GM12865 (cell line): ENCODE data around the gene PALM.

Experiments used
- DNase-seq: peaks from one replicate; pipeline ENCODE4 v3.0.0; 2010; ENCODE audit warnings: low read depth
- H3K4me3 ChIP-seq: 2 replicates; pipeline ENCODE4 v1.5.1; 2011; ENCODE audit warnings: mild to moderate bottlenecking, low read depth, low read length, control low read depth
- TF ChIP-seq, protein P1 (sequence below): IDR thresholded peaks from 2 replicates; pipeline ENCODE4 v1.5.1; 2011; ENCODE audit warnings: low read length, control low read depth, low read depth, inconsistent platforms; ENCODE audit not compliant: insufficient read depth; ENCODE audit errors: missing control alignments

The PALM gene

GRCh38 chr19:708154-709143, at the start of gene PALM:
TSS of gene PALM (plus strand) at chr19:708935. CDS start at chr19:709147, 212 bp downstream.
- no peak within 1 kb of the TSS for H3K4me3 ChIP-seq
- no peak for DNase-seq
- TF ChIP-seq, protein P1, sequence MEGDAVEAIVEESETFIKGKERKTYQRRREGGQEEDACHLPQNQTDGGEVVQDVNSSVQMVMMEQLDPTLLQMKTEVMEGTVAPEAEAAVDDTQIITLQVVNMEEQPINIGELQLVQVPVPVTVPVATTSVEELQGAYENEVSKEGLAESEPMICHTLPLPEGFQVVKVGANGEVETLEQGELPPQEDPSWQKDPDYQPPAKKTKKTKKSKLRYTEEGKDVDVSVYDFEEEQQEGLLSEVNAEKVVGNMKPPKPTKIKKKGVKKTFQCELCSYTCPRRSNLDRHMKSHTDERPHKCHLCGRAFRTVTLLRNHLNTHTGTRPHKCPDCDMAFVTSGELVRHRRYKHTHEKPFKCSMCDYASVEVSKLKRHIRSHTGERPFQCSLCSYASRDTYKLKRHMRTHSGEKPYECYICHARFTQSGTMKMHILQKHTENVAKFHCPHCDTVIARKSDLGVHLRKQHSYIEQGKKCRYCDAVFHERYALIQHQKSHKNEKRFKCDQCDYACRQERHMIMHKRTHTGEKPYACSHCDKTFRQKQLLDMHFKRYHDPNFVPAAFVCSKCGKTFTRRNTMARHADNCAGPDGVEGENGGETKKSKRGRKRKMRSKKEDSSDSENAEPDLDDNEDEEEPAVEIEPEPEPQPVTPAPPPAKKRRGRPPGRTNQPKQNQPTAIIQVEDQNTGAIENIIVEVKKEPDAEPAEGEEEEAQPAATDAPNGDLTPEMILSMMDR = no peak

DNA sequence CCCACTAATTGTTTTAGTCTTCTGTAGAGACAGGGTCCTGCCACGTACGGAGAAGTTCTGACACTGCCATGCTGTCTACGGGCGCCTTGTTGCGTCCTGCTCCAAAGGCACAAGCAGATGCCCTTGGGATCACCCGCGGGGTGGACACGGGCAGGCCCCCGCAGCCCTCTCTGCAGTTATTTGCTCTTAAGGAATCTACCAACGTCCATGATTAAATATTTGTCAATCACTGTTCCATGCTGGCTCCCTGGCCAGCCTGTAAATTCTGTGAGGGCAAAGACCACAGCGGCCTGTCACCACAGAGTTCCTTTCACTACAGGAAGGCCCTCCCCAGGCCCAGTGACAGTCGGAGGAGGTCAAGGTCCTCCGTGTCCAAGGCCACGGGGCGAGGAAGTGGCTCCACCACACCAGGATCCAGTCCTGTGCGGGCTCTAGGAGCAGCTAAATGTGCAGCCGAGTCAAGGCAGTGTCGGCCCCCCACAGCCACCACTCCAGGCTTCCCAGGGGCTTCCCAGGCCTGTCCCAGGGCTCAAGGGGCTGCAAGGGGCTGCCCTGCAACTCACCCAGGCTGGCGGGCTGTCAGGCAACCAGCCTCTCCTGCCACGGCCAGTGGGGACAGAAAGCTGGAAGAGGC, 47.8 kb upstream of the PALM start:
- DNase-seq = no peak
- TF ChIP-seq, protein P1 = no peak
- H3K4me3 ChIP-seq = peak overlapping the region; percentile 85

GRCh38 chr19:661427-662196, 47.1 kb upstream of the PALM start:
- H3K4me3 ChIP-seq = peak overlapping the region; percentile 85
- peak; percentile 76 for DNase-seq
- TF ChIP-seq, protein P1 = no peak

DNA sequence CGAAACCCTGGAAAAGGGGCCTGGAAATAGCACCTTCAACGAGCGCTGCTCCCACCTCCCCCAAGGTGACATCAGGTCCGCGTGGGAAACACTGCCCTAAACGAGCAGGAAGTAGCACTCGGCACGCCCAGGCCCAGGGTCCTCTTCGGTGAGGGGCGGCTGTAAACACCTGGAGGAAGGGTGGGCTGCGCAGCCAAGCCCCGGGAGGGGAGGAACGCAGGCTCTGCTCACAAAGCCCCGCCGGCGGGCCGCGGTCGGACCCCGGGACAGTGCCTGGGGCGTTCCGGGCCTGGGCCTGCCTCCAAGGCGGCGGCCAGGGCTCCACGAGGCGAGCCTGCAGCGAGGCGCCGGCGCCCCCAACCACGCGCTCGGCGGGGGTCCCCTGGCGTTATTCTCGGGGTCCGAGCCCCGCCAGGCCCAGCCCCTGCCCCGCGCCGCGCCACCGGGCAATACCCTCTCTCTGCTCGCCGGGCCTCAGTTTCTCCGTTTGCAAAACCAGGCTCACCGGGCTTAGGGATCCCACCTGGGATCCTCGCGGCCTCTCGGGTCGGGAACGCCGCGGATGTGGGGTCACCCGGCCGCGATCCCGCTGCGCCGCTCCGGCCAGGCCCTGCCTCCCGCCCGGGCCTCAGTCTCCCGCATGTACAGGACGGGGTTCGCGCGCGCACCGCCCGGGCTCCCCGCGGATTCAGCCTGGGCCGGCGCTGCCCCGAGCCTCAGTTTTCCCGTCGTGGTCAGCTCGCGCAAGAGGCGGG, 46.4 kb upstream of the PALM start:
- H3K4me3 ChIP-seq = peak overlapping the region; percentile 85
- TF ChIP-seq, protein P1 = no peak
- peak; percentile 80 for DNase-seq

DNA sequence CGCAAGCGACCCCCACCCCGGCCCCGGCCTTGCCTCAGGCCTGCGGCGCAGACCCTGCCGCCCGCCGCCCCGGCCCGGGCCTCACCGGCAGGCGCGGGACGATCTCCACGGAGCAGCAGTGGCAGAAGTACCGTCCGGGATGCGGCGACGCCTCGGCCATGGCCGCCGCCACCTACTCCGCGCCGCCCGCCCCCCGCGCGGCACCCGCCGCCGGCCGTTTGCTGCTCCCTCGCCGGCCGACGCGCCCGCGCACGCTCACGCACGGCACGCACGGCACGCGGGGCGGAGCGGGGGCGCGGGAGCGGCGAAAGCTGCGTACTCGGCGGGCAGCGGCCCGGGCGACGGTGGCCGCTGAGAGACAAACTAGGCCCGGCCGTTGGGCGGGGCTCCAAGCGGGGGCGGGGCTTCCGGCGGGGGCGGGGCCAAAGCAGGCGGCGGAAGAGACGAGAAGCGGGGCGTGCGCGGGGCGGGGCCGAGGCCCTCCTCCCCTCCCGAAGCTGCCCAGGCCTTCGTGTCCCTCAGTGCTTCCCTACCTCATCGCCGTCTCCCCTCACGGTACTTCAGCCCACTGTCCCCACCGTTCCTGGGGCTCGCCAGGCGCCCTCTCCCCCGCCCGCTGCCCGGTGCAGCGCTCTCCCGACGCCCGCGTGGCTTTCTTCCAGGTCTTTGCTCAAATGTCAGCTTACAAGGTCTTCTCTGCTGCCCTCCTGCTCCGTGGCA, 45.6 kb upstream of the PALM start, which contains the start of gene RNF126:
TSS of gene RNF126 (minus strand) at position 253 of the 720 bp plus-strand sequence. CDS start at position 160, 93 bp downstream.
- H3K4me3 ChIP-seq = peak within 1 kb of the TSS; percentile 85
- TF ChIP-seq, protein P1 = no peak

More for the DNA sequence above, 45.6 kb upstream of the PALM start, which contains the start of gene RNF126:
- peak; percentile 97 for DNase-seq
